Measurements from ENCODE around the gene FRAS1.

DNA sequence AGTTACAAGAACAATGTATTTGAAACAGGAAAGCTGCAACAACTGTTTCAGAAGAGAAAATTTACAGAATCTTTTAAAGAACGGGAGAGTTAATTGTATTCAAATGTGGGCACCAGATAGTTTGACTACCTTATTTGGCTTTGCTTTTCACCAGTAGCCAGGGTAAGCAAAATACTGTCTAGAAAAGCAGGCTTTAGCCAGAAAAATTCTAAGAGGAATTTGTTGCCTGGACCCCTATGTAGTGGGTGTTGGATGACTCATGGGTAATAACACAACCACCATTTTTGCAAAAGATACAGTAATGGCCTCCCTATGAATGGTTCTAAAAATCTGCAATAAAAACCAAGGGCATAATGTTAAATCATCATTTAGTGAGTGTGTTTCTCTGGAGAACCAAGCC lies 261.0 kb downstream of the FRAS1 start:
- TF ChIP-seq POLR2A (IDR thresholded peaks at IDR 0.05; ENCODE audit: low read depth, low read length) (no peak), POLR2AphosphoS5 (IDR thresholded peaks at IDR 0.05; ENCODE audit: low read depth, low read length) (no peak), TAF1 (IDR thresholded peaks at IDR 0.05; ENCODE audit: low read depth, low read length) (no peak)

Data from GM12891 (cell line).